ENCODE data around the gene PTCH2. TPM values are rescaled to one million over a fixed set of nuclear protein-coding genes. Genes with fewer than 3 reads are reported as not detected.

Gene PTCH2
- total RNA-seq, 1 experiment from 2014 or later, result 0.79 TPM

DNA sequence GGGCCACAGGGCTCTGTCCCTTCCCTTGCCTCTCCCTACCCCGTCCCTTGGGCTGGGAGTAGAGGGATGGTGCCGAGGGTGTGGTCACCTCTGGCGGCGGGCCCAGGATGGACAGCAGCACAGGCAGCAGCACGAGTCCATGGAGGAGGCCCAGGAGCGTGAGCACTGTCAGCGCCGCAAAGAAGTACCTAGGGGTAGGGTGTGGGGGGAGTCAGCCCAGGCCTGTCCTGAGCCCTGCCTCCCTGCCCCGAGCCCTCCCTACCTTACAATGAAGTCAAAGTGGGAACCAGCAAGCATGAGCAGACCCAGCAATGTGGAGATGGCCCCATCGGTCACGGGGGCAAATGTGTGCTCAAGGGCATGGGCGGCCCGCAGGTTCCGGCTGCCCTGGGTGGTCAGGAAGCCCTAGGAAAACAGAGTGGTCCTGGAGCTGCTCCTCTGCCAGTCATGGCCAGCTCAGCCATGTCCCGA is 20.0 kb downstream of the PTCH2 start:
- Mint-ChIP-seq H3K4me1 (peaks cover 20 to 23% of the 10 kb centered on the region in 2 experiments), H3K27ac (no peak overlapping the region), H3K27me3 (ENCODE audit: low read depth) (no peaks in the 10 kb centered on the region; the same call in 1 of the 2 replicates), H3K36me3 (ENCODE audit: insufficient read depth in 1 of 3, low read depth in 3 of 3) (no peaks in the 10 kb centered on the region), H3K9me3 (no peaks in the 10 kb centered on the region; a peak in 1 of 5 replicates), H3K4me3 (no peak overlapping the region)
- Histone ChIP-seq H3K4ac (ENCODE audit: low read depth, low read length) (no peak overlapping the region), H4K8ac (replicated peaks; ENCODE audit: insufficient read length, low read depth, low read length) (no peak overlapping the region), H3T11ph (ENCODE audit: low read length) (no peak overlapping the region), H3K4me1 (ENCODE audit: insufficient read depth, low read length) (no peaks in the 10 kb centered on the region), H3K23ac (ENCODE audit: insufficient read length, low read depth, low read length) (no peak overlapping the region), H3K4me2 (ENCODE audit: insufficient read depth, insufficient read length, low read length) (no peak overlapping the region), H2BK12ac (ENCODE audit: insufficient read length, low read depth, low read length) (no peak overlapping the region), H3K9me3 (ENCODE audit: control insufficient read depth, low read depth, low read length) (no peaks in the 10 kb centered on the region), H3K14ac (ENCODE audit: insufficient read depth, low read length) (no peak overlapping the region), H2AFZ (ENCODE audit: low read length) (no peak overlapping the region), H3K27me3 (ENCODE audit: insufficient read depth, low read length) (no peaks in the 10 kb centered on the region), H3K79me2 (ENCODE audit: insufficient read depth, low read length) (no peaks in the 10 kb centered on the region), H3K56ac (ENCODE audit: insufficient read length, low read depth, low read length) (no peak overlapping the region), H3K9ac (ENCODE audit: extremely low read depth, insufficient read length, low read length) (no peak overlapping the region), H3K27ac (ENCODE audit: insufficient read length, low read depth, low read length) (no peak overlapping the region), H4K91ac (ENCODE audit: insufficient read length, low read depth, low read length) (no peak overlapping the region), H2BK5ac (ENCODE audit: insufficient read length, low read length) (no peak overlapping the region), H2AK5ac (ENCODE audit: insufficient read length, low read length) (no peak overlapping the region), H2BK15ac (ENCODE audit: low read depth, low read length) (no peak overlapping the region), H2BK20ac (ENCODE audit: low read depth, low read length, poor library complexity, severe bottlenecking) (no peak overlapping the region), H3K18ac (ENCODE audit: insufficient read length, low read depth, low read length) (no peak overlapping the region), H4K20me1 (ENCODE audit: control insufficient read depth, insufficient read depth, insufficient read length) (no peaks in the 10 kb centered on the region), H3K23me2 (ENCODE audit: insufficient read length, low read depth, low read length, poor library complexity, severe bottlenecking) (peaks cover 8% of the 10 kb centered on the region), H4K5ac (ENCODE audit: insufficient read length, low read depth, low read length) (no peak overlapping the region), H2BK120ac (ENCODE audit: low read depth, low read length, poor library complexity, severe bottlenecking) (no peak overlapping the region), H3K79me1 (ENCODE audit: insufficient read depth, low read depth, low read length, poor library complexity, severe bottlenecking) (no peaks in the 10 kb centered on the region)
- no CpG with 5 or more reads among the region's 15 CpGs for WGBS (ENCODE audit: extremely low coverage, insufficient read length, low lambda C conversion rate)
- no peak for DNase-seq
- TF ChIP-seq CTCF (conservative IDR thresholded peaks at IDR 0.05), result no peak
